GM23338 (cell line): ENCODE results near the gene IRF5. TPM values are rescaled to one million over a fixed set of nuclear protein-coding genes. Genes with fewer than 3 reads are reported as not detected.

Experiments
- ATAC-seq: fragments of 200-7000 bp; cut with Tn5 transposase; 3 replicates; pipeline ENCODE4 v1.9.1; 2020
- DNase-seq: peaks from one replicate; pipeline ENCODE4 v3.0.0-alpha.2; 2015; ENCODE audit warnings: low spot score
- H2AFZ ChIP-seq: fragments of 200-600 bp; sonication (generic); 2 replicates; pipeline ENCODE4 v1.8.0; 2016; ENCODE audit warnings: antibody characterized with exemption, mild to moderate bottlenecking, moderate library complexity
- H3F3A ChIP-seq: fragments of 200-600 bp; sonication (generic); replicated peaks from 2 replicates; pipeline ENCODE4 v1.8.0; 2017; ENCODE audit warnings: antibody characterized with exemption, mixed run types, low read depth
- H3K27ac ChIP-seq: fragments of 200-600 bp; sonication (generic); 2 replicates; pipeline ENCODE4 v1.6.1; 2016; ENCODE audit warnings: low read depth
- H3K27me3 ChIP-seq: fragments of 200-600 bp; sonication (generic); 2 replicates; pipeline ENCODE4 v1.8.0; 2016; ENCODE audit warnings: mild to moderate bottlenecking, mixed run types, moderate library complexity; ENCODE audit not compliant: insufficient read depth
- H3K36me3 ChIP-seq: fragments of 200-600 bp; sonication (generic); 2 replicates; pipeline ENCODE4 v1.8.0; 2016; ENCODE audit warnings: mild to moderate bottlenecking; ENCODE audit not compliant: insufficient read depth
- H3K4me1 ChIP-seq: fragments of 200-600 bp; sonication (generic); 2 replicates; pipeline ENCODE4 v1.8.0; 2016; ENCODE audit warnings: mild to moderate bottlenecking, moderate library complexity; ENCODE audit not compliant: insufficient read depth
- H3K4me2 ChIP-seq: fragments of 200-600 bp; sonication (generic); 2 replicates; pipeline ENCODE4 v1.7.1; 2017; ENCODE audit warnings: mixed run types
- H3K4me3 ChIP-seq: fragments of 200-600 bp; sonication (generic); 2 replicates; pipeline ENCODE4 v1.6.1; 2016; ENCODE audit warnings: mixed run types
- H3K79me2 ChIP-seq: fragments of 200-600 bp; sonication (generic); replicated peaks from 2 replicates; pipeline ENCODE4 v1.8.0; 2017; ENCODE audit warnings: mild to moderate bottlenecking; ENCODE audit not compliant: insufficient read depth
- H3K9me2 ChIP-seq: fragments of 200-600 bp; sonication (generic); 2 replicates; pipeline ENCODE4 v1.8.0; 2017; ENCODE audit not compliant: insufficient read depth
- H4K20me1 ChIP-seq: fragments of 200-600 bp; sonication (generic); replicated peaks from 2 replicates; pipeline ENCODE4 v1.8.0; 2017; ENCODE audit warnings: mild to moderate bottlenecking; ENCODE audit not compliant: insufficient read depth
- H3K27ac Mint-ChIP-seq: 2 replicates; pipeline ENCODE4 v1.8.0; 2020; ENCODE audit warnings: inconsistent platforms, mild to moderate bottlenecking, moderate library complexity, mixed read lengths
- H3K27me3 Mint-ChIP-seq: 3 replicates; pipeline ENCODE4 v1.8.0; 2022; ENCODE audit warnings: low read depth, mild to moderate bottlenecking, moderate library complexity, mixed read lengths, inconsistent platforms; ENCODE audit not compliant: insufficient read depth, poor library complexity
- H3K36me3 Mint-ChIP-seq: 3 replicates; pipeline ENCODE4 v1.8.0; 2021; ENCODE audit warnings: low read depth, mild to moderate bottlenecking, inconsistent platforms, moderate library complexity, mixed read lengths
- H3K4me1 Mint-ChIP-seq: 3 replicates; pipeline ENCODE4 v1.8.0; 2020; ENCODE audit warnings: mild to moderate bottlenecking, inconsistent platforms, mixed read lengths
- H3K4me3 Mint-ChIP-seq: 3 replicates; pipeline ENCODE4 v1.8.0; 2021; ENCODE audit warnings: moderate library complexity, mild to moderate bottlenecking, inconsistent platforms, mixed read lengths
- H3K9me3 Mint-ChIP-seq: 3 replicates; pipeline ENCODE4 v1.8.0; 2020; ENCODE audit warnings: moderate library complexity, mild to moderate bottlenecking, inconsistent platforms, mixed read lengths
- CREB1 ChIP-seq: fragments of 250-450 bp; sonication (Bioruptor Pico); IDR thresholded peaks from 2 replicates; pipeline ENCODE4 v1.5.0; 2020; ENCODE audit warnings: low read depth, mild to moderate bottlenecking, moderate library complexity
- CTCF ChIP-seq, 2 experiments: fragments of 200-600 bp in 1 of 2; sonication (generic) in 1 of 2; conservative IDR thresholded peaks; 2 replicates each; pipeline versions ENCODE4 v1.5.1 to v1.6.1; 2016 to 2017; ENCODE audit warnings: antibody characterized with exemption in 2 of 2, low read depth in 2 of 2, mild to moderate bottlenecking in 2 of 2, moderate library complexity in 1 of 2
- ETS1 ChIP-seq: IDR thresholded peaks from 2 replicates; pipeline ENCODE4 v1.6.1; 2016; ENCODE audit warnings: antibody characterized with exemption
- EZH2 ChIP-seq: fragments of 200-600 bp; sonication (generic); IDR thresholded peaks from one replicate; pipeline ENCODE4 v1.8.0; 2017; ENCODE audit warnings: antibody characterized with exemption, mild to moderate bottlenecking, low read depth; ENCODE audit not compliant: unreplicated experiment
- EZH2phosphoT487 ChIP-seq: fragments of 200-600 bp; sonication (generic); IDR thresholded peaks from one replicate; pipeline ENCODE4 v1.8.1; 2018; ENCODE audit warnings: antibody characterized with exemption; ENCODE audit not compliant: unreplicated experiment
- JUNB ChIP-seq: IDR thresholded peaks from one replicate; pipeline ENCODE4 v1.6.1; 2016; ENCODE audit warnings: antibody characterized with exemption; ENCODE audit not compliant: unreplicated experiment
- NANOG ChIP-seq: IDR thresholded peaks from 2 replicates; pipeline ENCODE4 v1.6.1; 2016; ENCODE audit warnings: antibody characterized with exemption, borderline replicate concordance
- POLR2AphosphoS5 ChIP-seq: IDR thresholded peaks from 2 replicates; pipeline ENCODE4 v1.6.1; 2016; ENCODE audit warnings: antibody characterized with exemption, low read depth
- ZNF114 ChIP-seq: fragments of 250-450 bp; sonication (Bioruptor Pico); IDR thresholded peaks from 2 replicates; pipeline ENCODE4 v1.5.0; 2020; ENCODE audit warnings: mild to moderate bottlenecking, moderate library complexity
- ZNF331 ChIP-seq: fragments of 250-450 bp; sonication (Bioruptor Pico); IDR thresholded peaks from 2 replicates; pipeline ENCODE4 v1.5.0; 2020; ENCODE audit warnings: low read depth, mild to moderate bottlenecking, moderate library complexity
- ZNF462 ChIP-seq: fragments of 250-450 bp; sonication (Bioruptor Pico); IDR thresholded peaks from 2 replicates; pipeline ENCODE4 v1.5.0; 2020; ENCODE audit warnings: mild to moderate bottlenecking, moderate library complexity
- polyA plus RNA-seq: library from polyadenylated mRNA; unstranded; fragments of >200 nt; fragmentation: Nextera tagmentation; extraction: Ambion mirVana; gene quantifications from 2 replicates; pipeline ENCODE4 v1.2.1, GENCODE V29; 2016
- total RNA-seq: library from RNA; depleted of rRNA; stranded (reverse); fragments of >200 nt; shearing (Covaris generic); gene quantifications from 2 replicates; pipeline ENCODE4 v1.2.3, GENCODE V29; 2014

IRF5 gene
- total and polyA plus RNA-seq, 2 experiments from 2014 or later: 0.37 to 3.7 TPM

- no peak for TF ChIP-seq CTCF (conservative IDR thresholded peaks at IDR 0.05; ENCODE audit: low read depth in 2 of 2)
- TF ChIP-seq ETS1: no peak
- TF ChIP-seq EZH2: no peak
- TF ChIP-seq ZNF114 (CRISPR knock-in tag): no peak
- no peak for TF ChIP-seq CREB1
- TF ChIP-seq NANOG: no peak
- no peak for TF ChIP-seq EZH2phosphoT487
- TF ChIP-seq JUNB: no peak
- TF ChIP-seq POLR2AphosphoS5: no peak
- no peak for TF ChIP-seq ZNF331 (CRISPR knock-in tag)
These were observed 2.2 kb downstream of the IRF5 start (continued) for GRCh38 chr7:128939861-128940410.

- no peaks in the 10 kb centered on the region for H3K36me3 ChIP-seq
- no peaks in the 10 kb centered on the region for H3K9me2 ChIP-seq
- Mint-ChIP-seq H3K4me1 (peaks cover 11% of the 10 kb centered on the region), H3K27ac (no peak overlapping the region), H3K27me3 (peaks cover 58% of the 10 kb centered on the region), H3K4me3 (no peak overlapping the region), H3K36me3 (no peaks in the 10 kb centered on the region; the same call in 2 of the 3 replicates), H3K9me3 (no peaks in the 10 kb centered on the region)
- peaks cover 53% of the 10 kb centered on the region for H3K27me3 ChIP-seq
- H3K4me3 ChIP-seq: no peak overlapping the region
- H2AFZ ChIP-seq: no peak overlapping the region
- TF ChIP-seq ZNF462 (CRISPR knock-in tag): no peak
- TF ChIP-seq EZH2: no peak
- TF ChIP-seq ETS1: no peak
- no peak for TF ChIP-seq POLR2AphosphoS5
- DNase-seq: no peak
- H3K79me2 ChIP-seq: no peaks in the 10 kb centered on the region
- H3K4me2 ChIP-seq: no peak overlapping the region
- H3K27ac ChIP-seq: no peak overlapping the region
- H3K4me1 ChIP-seq: no peaks in the 10 kb centered on the region
- 0 out of 2 replicates have a peak, but pooled peaks cover 5% of the 10 kb centered on the region for H3F3A ChIP-seq
- peak; percentile 7 for ATAC-seq
- peaks cover 4% of the 10 kb centered on the region; the same call in 1 of the 2 replicates for H4K20me1 ChIP-seq
These were observed 3.0 kb downstream of the IRF5 start for GRCh38 chr7:128940494-128941322.
